Type B pancreatic cell (in vitro differentiated cells): ENCODE measurements around the gene ENSA. TPM values are rescaled to one million over a fixed set of nuclear protein-coding genes. Genes with fewer than 3 reads are reported as not detected.

ENCODE experiments used
- DNase-seq: peaks from one replicate; pipeline ENCODE4 v3.0.0; 2021; ENCODE audit warnings: mixed read lengths; ENCODE audit not compliant: unreplicated experiment; ENCODE audit errors: extremely low spot score
- H3K27ac Mint-ChIP-seq: 2 replicates; pipeline ENCODE4 v1.8.0; 2021; ENCODE audit warnings: mild to moderate bottlenecking, mixed read lengths
- H3K27me3 Mint-ChIP-seq: 2 replicates; pipeline ENCODE4 v1.8.0; 2021; ENCODE audit warnings: mixed read lengths
- H3K36me3 Mint-ChIP-seq: 2 replicates; pipeline ENCODE4 v1.8.0; 2021; ENCODE audit warnings: mixed read lengths
- H3K4me1 Mint-ChIP-seq: one replicate; pipeline ENCODE4 v1.8.0; 2021; ENCODE audit warnings: mixed read lengths; ENCODE audit not compliant: unreplicated experiment
- H3K4me3 Mint-ChIP-seq: 2 replicates; pipeline ENCODE4 v1.8.0; 2021; ENCODE audit warnings: mild to moderate bottlenecking, mixed read lengths
- H3K9me3 Mint-ChIP-seq: 2 replicates; pipeline ENCODE4 v1.8.0; 2021; ENCODE audit warnings: mixed read lengths
- total RNA-seq: library from RNA; stranded (reverse); gene quantifications from 2 replicates; pipeline ENCODE4 v1.2.1, GENCODE V29; 2021; ENCODE audit warnings: low replicate concordance
- TF ChIP-seq, protein P1 (sequence below): fragments of 200-600 bp; sonication (generic); conservative IDR thresholded peaks from 2 replicates; pipeline ENCODE4 v1.5.0; 2021; ENCODE audit warnings: antibody characterized with exemption, mild to moderate bottlenecking

The ENSA gene
- total RNA-seq, 1 donor from 2014 or later = 153 TPM

DNA sequence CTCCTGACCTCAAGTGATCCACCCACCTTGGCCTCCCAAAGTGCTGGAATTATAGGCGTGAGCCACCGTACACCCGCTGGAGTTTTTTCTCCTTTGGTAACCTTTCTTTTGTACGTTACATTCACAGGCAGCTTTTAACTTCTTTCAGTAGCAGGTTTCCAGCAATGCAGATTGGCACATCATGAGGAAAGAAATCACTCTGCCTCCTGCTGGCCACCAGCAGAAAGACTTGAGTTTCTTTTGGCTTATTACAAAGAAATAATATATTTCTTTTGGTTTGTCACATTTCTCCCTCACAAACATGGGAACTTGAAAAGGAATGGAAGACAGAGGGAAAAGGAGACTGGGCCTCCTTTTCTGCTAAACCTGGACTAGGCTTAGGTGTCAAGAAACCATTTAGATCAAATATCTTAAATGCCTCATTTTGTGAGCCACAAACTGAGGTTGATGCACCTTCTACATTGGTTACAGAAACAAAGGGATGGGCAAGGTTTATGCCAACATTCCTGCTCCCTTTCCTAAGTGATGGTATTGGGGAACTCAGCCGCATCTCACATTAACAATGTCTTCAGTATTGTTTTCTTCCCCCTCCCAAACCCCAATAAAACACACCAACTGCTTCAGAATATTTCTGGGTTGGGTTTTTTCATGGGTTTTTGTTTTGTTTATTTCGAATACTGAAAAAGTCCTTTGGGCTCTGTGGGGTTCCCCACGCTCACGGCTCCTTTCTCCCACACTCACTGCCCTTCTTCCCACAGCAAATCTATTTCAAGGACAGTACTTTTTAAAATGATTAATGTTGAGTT, 7.7 kb downstream of the ENSA start:
- peak overlapping the region; percentile 84 for H3K27ac Mint-ChIP-seq
- H3K27me3 Mint-ChIP-seq = no peaks in the 10 kb centered on the region
- no peak overlapping the region for H3K4me3 Mint-ChIP-seq
- peaks cover 47% of the 10 kb centered on the region for H3K36me3 Mint-ChIP-seq
- TF ChIP-seq, protein P1, sequence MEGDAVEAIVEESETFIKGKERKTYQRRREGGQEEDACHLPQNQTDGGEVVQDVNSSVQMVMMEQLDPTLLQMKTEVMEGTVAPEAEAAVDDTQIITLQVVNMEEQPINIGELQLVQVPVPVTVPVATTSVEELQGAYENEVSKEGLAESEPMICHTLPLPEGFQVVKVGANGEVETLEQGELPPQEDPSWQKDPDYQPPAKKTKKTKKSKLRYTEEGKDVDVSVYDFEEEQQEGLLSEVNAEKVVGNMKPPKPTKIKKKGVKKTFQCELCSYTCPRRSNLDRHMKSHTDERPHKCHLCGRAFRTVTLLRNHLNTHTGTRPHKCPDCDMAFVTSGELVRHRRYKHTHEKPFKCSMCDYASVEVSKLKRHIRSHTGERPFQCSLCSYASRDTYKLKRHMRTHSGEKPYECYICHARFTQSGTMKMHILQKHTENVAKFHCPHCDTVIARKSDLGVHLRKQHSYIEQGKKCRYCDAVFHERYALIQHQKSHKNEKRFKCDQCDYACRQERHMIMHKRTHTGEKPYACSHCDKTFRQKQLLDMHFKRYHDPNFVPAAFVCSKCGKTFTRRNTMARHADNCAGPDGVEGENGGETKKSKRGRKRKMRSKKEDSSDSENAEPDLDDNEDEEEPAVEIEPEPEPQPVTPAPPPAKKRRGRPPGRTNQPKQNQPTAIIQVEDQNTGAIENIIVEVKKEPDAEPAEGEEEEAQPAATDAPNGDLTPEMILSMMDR = peak; percentile 81
- DNase-seq = no peak
- H3K4me1 Mint-ChIP-seq = peaks cover 18% of the 10 kb centered on the region
- H3K9me3 Mint-ChIP-seq = no peaks in the 10 kb centered on the region

DNA sequence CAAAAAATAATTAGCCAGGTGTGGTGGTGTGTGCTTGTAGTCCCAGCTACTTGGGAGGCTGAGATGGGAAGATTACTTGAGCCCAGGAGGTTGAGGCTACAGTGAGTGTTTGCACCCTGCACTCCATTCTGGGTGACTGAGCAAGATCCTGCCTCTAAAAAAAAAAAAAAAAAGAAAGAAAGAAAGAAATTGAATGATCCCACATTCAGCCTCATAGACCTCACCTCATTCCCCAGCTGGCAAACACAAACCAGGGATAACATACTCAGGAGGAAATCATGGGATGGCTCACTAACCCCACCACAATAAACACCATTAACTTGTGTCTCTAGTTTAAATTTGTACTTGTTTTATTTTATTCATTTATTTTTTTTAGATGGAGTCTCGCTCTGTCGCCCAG, 8.5 kb downstream of the ENSA start:
- no peak for DNase-seq
- Mint-ChIP-seq H3K4me3 (no peak overlapping the region), H3K27me3 (no peaks in the 10 kb centered on the region), H3K4me1 (peaks cover 14% of the 10 kb centered on the region), H3K27ac (no peak overlapping the region), H3K36me3 (peaks cover 49% of the 10 kb centered on the region), H3K9me3 (no peaks in the 10 kb centered on the region)
- TF ChIP-seq, protein P1 = no peak

- H3K4me1 Mint-ChIP-seq = peaks cover 12% of the 10 kb centered on the region
- TF ChIP-seq, protein P1 = no peak
- H3K27ac Mint-ChIP-seq = peak overlapping the region; percentile 12
- H3K9me3 Mint-ChIP-seq = no peaks in the 10 kb centered on the region
- no peak overlapping the region for H3K4me3 Mint-ChIP-seq
- DNase-seq = no peak
- peaks cover 49% of the 10 kb centered on the region for H3K36me3 Mint-ChIP-seq
- H3K27me3 Mint-ChIP-seq = no peaks in the 10 kb centered on the region
Observed at GRCh38 chr1:150619576-150620509, 9.6 kb downstream of the ENSA start.

DNA sequence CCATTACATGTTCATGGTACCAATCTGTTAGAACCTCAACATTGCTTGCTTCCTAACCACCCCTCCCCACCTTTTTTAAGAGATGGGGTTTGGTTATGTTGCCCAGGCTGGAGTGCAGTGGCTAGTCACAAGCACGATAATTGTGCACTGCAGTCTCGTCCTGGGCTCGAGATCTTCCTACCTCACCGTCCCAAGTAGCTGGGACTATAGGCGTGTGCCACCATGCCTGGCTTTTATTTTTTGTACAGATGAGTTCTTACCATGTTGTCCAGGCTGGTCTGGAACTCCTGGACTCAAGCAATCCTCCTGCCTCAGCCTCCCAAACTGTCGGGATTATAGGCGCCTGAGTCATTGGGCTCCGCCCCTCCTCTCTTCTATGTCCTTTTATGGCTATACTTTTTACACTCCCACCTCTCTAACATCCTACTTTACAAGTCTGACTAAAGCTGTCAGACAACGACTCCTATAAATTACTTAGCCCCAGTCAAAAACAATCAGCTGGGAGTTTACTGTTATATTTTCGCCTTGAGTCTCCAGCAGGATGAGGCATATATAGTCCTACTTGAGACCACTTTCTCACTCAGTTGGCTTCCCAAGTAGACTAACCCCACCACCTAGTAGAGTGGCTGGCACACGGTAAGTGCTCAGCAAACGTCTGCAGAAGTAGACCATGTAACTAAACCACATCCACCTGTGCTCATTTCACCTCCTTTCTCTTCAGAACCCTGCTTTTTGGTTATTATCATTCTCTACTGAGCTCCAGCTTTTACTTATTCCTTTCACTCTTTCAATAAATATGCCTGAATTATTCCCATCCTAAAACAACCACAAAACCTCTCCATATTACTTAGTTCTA, 13.8 kb downstream of the ENSA start:
- no peaks in the 10 kb centered on the region for H3K27me3 Mint-ChIP-seq
- peaks cover 39% of the 10 kb centered on the region for H3K36me3 Mint-ChIP-seq
- no peak for DNase-seq
- no peaks in the 10 kb centered on the region for H3K9me3 Mint-ChIP-seq
- peak overlapping the region; percentile 64 for H3K27ac Mint-ChIP-seq
- peaks cover 27% of the 10 kb centered on the region for H3K4me1 Mint-ChIP-seq
- H3K4me3 Mint-ChIP-seq = no peak overlapping the region
- TF ChIP-seq, protein P1 = no peak
